Keratinocyte (primary cell): ENCODE data around the gene TPCN2. TPM values are rescaled to one million over a fixed set of nuclear protein-coding genes. Genes with fewer than 3 reads are reported as not detected.

Experiments
- DNase-seq: peaks from one replicate; pipeline ENCODE4 v3.0.0-alpha.2; 2011; ENCODE audit warnings: low read depth, missing footprints, low spot score
- FAIRE-seq: peaks from 2 replicates; lab custom pipeline; 2011; peaks lifted over from hg19 to GRCh38; lab: Jason Lieb, UNC
- H2AFZ ChIP-seq: 2 replicates; pipeline ENCODE4 v1.6.0; 2012; ENCODE audit warnings: low read length, control low read depth, inconsistent platforms; ENCODE audit not compliant: control insufficient read depth
- H3K27ac ChIP-seq: 2 replicates; pipeline ENCODE4 v1.5.1; 2011; ENCODE audit warnings: low read length; ENCODE audit not compliant: control insufficient read depth, insufficient read depth
- H3K27me3 ChIP-seq: 3 replicates; pipeline ENCODE4 v1.6.0; 2011; ENCODE audit warnings: low read length; ENCODE audit not compliant: control insufficient read depth, insufficient read depth; ENCODE audit errors: extremely low read depth
- H3K36me3 ChIP-seq, 2 experiments: 2 replicates in 1 of 2; 3 replicates in 1 of 2; pipeline ENCODE4 v1.5.1; 2011; ENCODE audit warnings: low read length in 2 of 2, mild to moderate bottlenecking in 1 of 2; ENCODE audit not compliant: control insufficient read depth in 2 of 2, insufficient read depth in 2 of 2; ENCODE audit errors: extremely low read depth in 1 of 2
- H3K4me1 ChIP-seq: 3 replicates; pipeline ENCODE4 v1.5.1; 2011; ENCODE audit warnings: low read length; ENCODE audit not compliant: control insufficient read depth, insufficient read depth; ENCODE audit errors: extremely low read depth
- H3K4me2 ChIP-seq: 3 replicates; pipeline ENCODE4 v1.6.0; 2011; ENCODE audit warnings: low read depth, low read length; ENCODE audit not compliant: control insufficient read depth, insufficient read depth; ENCODE audit errors: extremely low read depth
- H3K4me3 ChIP-seq, 3 experiments: fragments of 200-600 bp in 1 of 3; sonication (generic) in 1 of 3; 2 replicates in 2 of 3; 3 replicates in 1 of 3; pipeline ENCODE4 v1.5.1; 2011 to 2016; ENCODE audit warnings: low read length in 3 of 3, mild to moderate bottlenecking in 3 of 3, control low read depth in 2 of 3, inconsistent platforms in 1 of 3, low read depth in 1 of 3, mixed read lengths in 1 of 3, mixed run types in 1 of 3, moderate library complexity in 1 of 3; ENCODE audit not compliant: control insufficient read depth in 2 of 3, insufficient read depth in 2 of 3; ENCODE audit errors: extremely low read depth in 1 of 3
- H3K79me2 ChIP-seq: 2 replicates; pipeline ENCODE4 v1.6.0; 2012; ENCODE audit warnings: low read length; ENCODE audit not compliant: control insufficient read depth, insufficient read depth
- H3K9ac ChIP-seq: 3 replicates; pipeline ENCODE4 v1.6.0; 2011; ENCODE audit warnings: low read length; ENCODE audit not compliant: control insufficient read depth, insufficient read depth; ENCODE audit errors: extremely low read depth
- H3K9me1 ChIP-seq: 3 replicates; pipeline ENCODE4 v1.6.0; 2011; ENCODE audit warnings: low read length; ENCODE audit not compliant: control insufficient read depth, insufficient read depth; ENCODE audit errors: extremely low read depth
- H3K9me3 ChIP-seq: 2 replicates; pipeline ENCODE4 v1.5.1; 2012; ENCODE audit warnings: low read depth, low read length; ENCODE audit not compliant: control insufficient read depth
- H4K20me1 ChIP-seq: 3 replicates; pipeline ENCODE4 v1.6.0; 2011; ENCODE audit warnings: low read length; ENCODE audit not compliant: control insufficient read depth, insufficient read depth; ENCODE audit errors: extremely low read depth
- CTCF ChIP-seq, 3 experiments: IDR thresholded peaks in 1 of 3; conservative IDR thresholded peaks in 1 of 3; optimal IDR thresholded peaks in 1 of 3; 2 replicates in 2 of 3; 3 replicates in 1 of 3; pipeline versions ENCODE3 to v1.5.1; 2011; ENCODE audit warnings: low read length in 3 of 3, mild to moderate bottlenecking in 3 of 3, moderate library complexity in 2 of 3, control low read depth in 1 of 3, inconsistent platforms in 1 of 3; ENCODE audit not compliant: insufficient read depth in 2 of 3; ENCODE audit errors: extremely low read depth in 1 of 3
- EZH2 ChIP-seq: IDR thresholded peaks from one replicate; pipeline ENCODE4 v1.6.1; 2012; ENCODE audit warnings: inconsistent platforms, mild to moderate bottlenecking, low read length, moderate library complexity
- dilution Hi-C: fragments of 300-500 bp; cut with MboI; formaldehyde crosslinking; loops from one replicate; pipeline ENCODE4 v1.7.0; 2020; ENCODE audit warnings: low sequenced_read_pairs; ENCODE audit not compliant: extremely low pct_ligation_motif_present
- polyA plus RNA-seq, 5 experiments: library from polyadenylated mRNA; depleted of rRNA in 3 of 5; stranded (reverse) in 3 of 5; stranded (forward) in 1 of 5; unstranded in 1 of 5; fragments of >200 nt; gene quantifications; 1 replicate in 1 of 5; 2 replicates in 3 of 5; 3 replicates in 1 of 5; pipeline versions ENCODE4 v1.2.1 to v1.2.3, GENCODE V29; 2011 to 2012; ENCODE audit warnings: missing spikeins in 2 of 5, low read depth in 1 of 5, low replicate concordance in 1 of 5

Gene TPCN2
- polyA plus RNA-seq, 1 donor (not counting 4 experiments of a cell fraction or from before 2014, with no cell fraction given) = 7.7 TPM

GRCh38 chr11:69129053-69129452 lies 80.3 kb downstream of the TPCN2 start:
- H3K4me1 ChIP-seq = no peaks in the 10 kb centered on the region
- dilution Hi-C loops = no loop called here
- no peak overlapping the region for H3K27ac ChIP-seq
- no peak for DNase-seq
- no peak overlapping the region for H3K9ac ChIP-seq
- no peaks in the 10 kb centered on the region for H3K9me1 ChIP-seq
- no peak overlapping the region for H3K4me3 ChIP-seq
- H3K36me3 ChIP-seq = no peaks in the 10 kb centered on the region
- H2AFZ ChIP-seq = no peak overlapping the region
- no peak overlapping the region for H3K4me2 ChIP-seq
- no peaks in the 10 kb centered on the region for H3K27me3 ChIP-seq
- peaks cover 3% of the 10 kb centered on the region for H3K9me3 ChIP-seq
- TF ChIP-seq CTCF (optimal IDR thresholded peaks at IDR 0.05 in 1 of 3, IDR thresholded peaks at IDR 0.05 in 1 of 3, conservative IDR thresholded peaks at IDR 0.05 in 1 of 3; ENCODE audit: extremely low read depth in 1 of 3, insufficient read depth in 2 of 3, low read length in 3 of 3) = no peak
- no peak for TF ChIP-seq EZH2
- H3K79me2 ChIP-seq = no peaks in the 10 kb centered on the region
- H4K20me1 ChIP-seq = no peaks in the 10 kb centered on the region
- no peak for FAIRE-seq

GRCh38 chr11:69129647-69130046 lies 80.9 kb downstream of the TPCN2 start:
- H3K9ac ChIP-seq = no peak overlapping the region

More at GRCh38 chr11:69129647-69130046, 80.9 kb downstream of the TPCN2 start:
- Histone ChIP-seq H3K27ac (no peak overlapping the region), H3K4me3 (no peak overlapping the region), H4K20me1 (no peaks in the 10 kb centered on the region), H3K27me3 (no peaks in the 10 kb centered on the region), H3K4me1 (no peaks in the 10 kb centered on the region), H3K79me2 (no peaks in the 10 kb centered on the region), H3K36me3 (no peaks in the 10 kb centered on the region), H3K9me1 (no peaks in the 10 kb centered on the region), H2AFZ (no peak overlapping the region), H3K4me2 (no peak overlapping the region), H3K9me3 (peaks cover 3% of the 10 kb centered on the region)
- FAIRE-seq (no peak), DNase-seq (no peak)
- dilution Hi-C loops = no loop called here
- TF ChIP-seq EZH2 (no peak), CTCF (optimal IDR thresholded peaks at IDR 0.05 in 1 of 3, IDR thresholded peaks at IDR 0.05 in 1 of 3, conservative IDR thresholded peaks at IDR 0.05 in 1 of 3; ENCODE audit: extremely low read depth in 1 of 3, insufficient read depth in 2 of 3, low read length in 3 of 3) (no peak)
